Measurements from ENCODE around the gene SNRNP70.
"Not testable (repeated sequence)": the region's sequence is repeated elsewhere in the genome, so short reads cannot be mapped to it uniquely, and the experiment has no call there.

The SNRNP70 gene

GRCh38 chr19:49085020-49085867, at the start of gene SNRNP70:
TSS of gene SNRNP70 (plus strand) at chr19:49085451. CDS start at chr19:49086415, 964 bp downstream.
- Histone ChIP-seq H3K4me1 (ENCODE audit: control insufficient read depth in 5 of 5, insufficient read depth in 5 of 5, low read length in 5 of 5) (peaks cover 0 to 33% (median 24%) of the 10 kb centered on the region in 5 donors), H3K9ac (ENCODE audit: low read length in 5 of 5) (peak within 1 kb of the TSS; percentile 94 to 99 (median 98)), H3K27me3 (ENCODE audit: control insufficient read depth in 5 of 5, insufficient read depth in 4 of 5, low read length in 5 of 5) (no peaks in the 10 kb centered on the region), H3K27ac (ENCODE audit: low read depth, low read length) (peak within 1 kb of the TSS; percentile 88), H3K36me3 (ENCODE audit: control insufficient read depth in 5 of 5, insufficient read depth in 5 of 5, low read length in 5 of 5) (peaks cover 0 to 26% (median 18%) of the 10 kb centered on the region in 5 donors), H3K4me3 (ENCODE audit: low read depth in 1 of 5, low read length in 5 of 5) (peak within 1 kb of the TSS; percentile 91 to 94 (median 93)), H3K9me3 (ENCODE audit: control insufficient read depth in 5 of 5, low read length in 5 of 5) (no peaks in the 10 kb centered on the region)

- H3K9me3 ChIP-seq (ENCODE audit: control insufficient read depth in 5 of 5, low read length in 5 of 5); H3K4me3 ChIP-seq (ENCODE audit: low read depth in 1 of 5, low read length in 5 of 5); H3K27ac ChIP-seq (ENCODE audit: low read depth, low read length); H3K9ac ChIP-seq (ENCODE audit: low read length in 5 of 5); H3K4me1 ChIP-seq (ENCODE audit: control insufficient read depth in 5 of 5, insufficient read depth in 5 of 5, low read length in 5 of 5); H3K27me3 ChIP-seq (ENCODE audit: control insufficient read depth in 5 of 5, insufficient read depth in 4 of 5, low read length in 5 of 5); H3K36me3 ChIP-seq (ENCODE audit: control insufficient read depth in 5 of 5, insufficient read depth in 5 of 5, low read length in 5 of 5): not testable (repeated sequence)
These were observed 48.4 kb upstream of the SNRNP70 start, which contains the start of gene CGB1 for GRCh38 chr19:49036815-49037214. TSS of gene CGB1 (minus strand) at chr19:49036895. CDS start at chr19:49036711, 184 bp downstream.

DNA sequence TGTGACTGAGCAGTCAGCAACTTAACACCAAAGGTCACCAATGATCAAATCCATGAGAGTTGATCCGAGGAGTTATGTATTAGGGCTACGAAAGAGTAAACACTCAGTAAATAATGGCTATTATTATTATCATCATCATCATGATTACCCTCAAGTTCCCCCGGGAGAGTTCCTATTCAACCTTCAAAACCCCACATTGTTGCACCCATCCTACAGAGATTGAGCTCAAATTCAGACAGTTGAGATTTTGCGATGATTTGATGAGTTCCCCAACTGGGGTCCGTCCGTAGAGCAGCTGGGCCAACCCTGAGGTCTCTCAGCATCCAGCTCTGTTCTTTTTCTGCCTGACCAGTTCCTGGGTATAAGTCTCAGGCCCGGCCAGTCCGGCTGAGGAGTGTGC, 47.1 kb upstream of the SNRNP70 start:
- H3K27me3 ChIP-seq (ENCODE audit: control insufficient read depth in 5 of 5, insufficient read depth in 4 of 5, low read length in 5 of 5); H3K9me3 ChIP-seq (ENCODE audit: control insufficient read depth in 5 of 5, low read length in 5 of 5); H3K9ac ChIP-seq (ENCODE audit: low read length in 5 of 5); H3K4me1 ChIP-seq (ENCODE audit: control insufficient read depth in 5 of 5, insufficient read depth in 5 of 5, low read length in 5 of 5); H3K4me3 ChIP-seq (ENCODE audit: low read depth in 1 of 5, low read length in 5 of 5); H3K27ac ChIP-seq (ENCODE audit: low read depth, low read length); H3K36me3 ChIP-seq (ENCODE audit: control insufficient read depth in 5 of 5, insufficient read depth in 5 of 5, low read length in 5 of 5): not testable (repeated sequence)

GRCh38 chr19:49038557-49039276, 46.5 kb upstream of the SNRNP70 start:
- H3K36me3 ChIP-seq (ENCODE audit: control insufficient read depth in 5 of 5, insufficient read depth in 5 of 5, low read length in 5 of 5); H3K4me1 ChIP-seq (ENCODE audit: control insufficient read depth in 5 of 5, insufficient read depth in 5 of 5, low read length in 5 of 5); H3K27ac ChIP-seq (ENCODE audit: low read depth, low read length); H3K4me3 ChIP-seq (ENCODE audit: low read depth in 1 of 5, low read length in 5 of 5); H3K27me3 ChIP-seq (ENCODE audit: control insufficient read depth in 5 of 5, insufficient read depth in 4 of 5, low read length in 5 of 5); H3K9me3 ChIP-seq (ENCODE audit: control insufficient read depth in 5 of 5, low read length in 5 of 5); H3K9ac ChIP-seq (ENCODE audit: low read length in 5 of 5): not testable (repeated sequence)

DNA sequence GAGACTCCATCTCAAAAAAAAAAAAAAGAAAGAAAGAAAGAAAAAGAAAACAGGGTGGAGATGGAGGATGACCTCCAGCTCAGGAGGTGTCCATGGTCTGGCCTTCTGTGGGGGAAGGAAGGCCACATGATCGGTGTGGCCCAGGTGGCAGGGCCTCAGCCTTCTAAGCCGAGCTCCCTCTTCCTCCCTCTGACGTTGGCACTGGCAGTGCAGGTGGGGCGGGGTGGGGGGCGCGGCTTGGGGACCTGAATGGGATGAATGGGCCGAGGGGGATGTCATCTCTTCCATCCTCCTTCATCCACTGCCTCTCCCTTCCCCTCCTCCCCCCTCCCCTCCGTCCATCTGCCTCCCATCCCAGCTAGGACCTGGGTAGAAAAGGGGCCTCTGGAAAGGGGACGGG, 45.5 kb upstream of the SNRNP70 start:
- H3K4me1 ChIP-seq (ENCODE audit: control insufficient read depth in 5 of 5, insufficient read depth in 5 of 5, low read length in 5 of 5); H3K9me3 ChIP-seq (ENCODE audit: control insufficient read depth in 5 of 5, low read length in 5 of 5); H3K27me3 ChIP-seq (ENCODE audit: control insufficient read depth in 5 of 5, insufficient read depth in 4 of 5, low read length in 5 of 5); H3K36me3 ChIP-seq (ENCODE audit: control insufficient read depth in 5 of 5, insufficient read depth in 5 of 5, low read length in 5 of 5); H3K9ac ChIP-seq (ENCODE audit: low read length in 5 of 5); H3K4me3 ChIP-seq (ENCODE audit: low read depth in 1 of 5, low read length in 5 of 5); H3K27ac ChIP-seq (ENCODE audit: low read depth, low read length): not testable (repeated sequence)

- Histone ChIP-seq H3K27me3 (ENCODE audit: control insufficient read depth in 5 of 5, insufficient read depth in 4 of 5, low read length in 5 of 5) (no peaks in the 10 kb centered on the region), H3K27ac (ENCODE audit: low read depth, low read length) (no peak overlapping the region), H3K4me1 (ENCODE audit: control insufficient read depth in 5 of 5, insufficient read depth in 5 of 5, low read length in 5 of 5) (no peaks in the 10 kb centered on the region), H3K9ac (ENCODE audit: low read length in 5 of 5) (no peak overlapping the region), H3K36me3 (ENCODE audit: control insufficient read depth in 5 of 5, insufficient read depth in 5 of 5, low read length in 5 of 5) (no peaks in the 10 kb centered on the region), H3K9me3 (ENCODE audit: control insufficient read depth in 5 of 5, low read length in 5 of 5) (no peaks in the 10 kb centered on the region), H3K4me3 (ENCODE audit: low read depth in 1 of 5, low read length in 5 of 5) (no peak overlapping the region)
These were observed 43.1 kb upstream of the SNRNP70 start for GRCh38 chr19:49042177-49042576.

DNA sequence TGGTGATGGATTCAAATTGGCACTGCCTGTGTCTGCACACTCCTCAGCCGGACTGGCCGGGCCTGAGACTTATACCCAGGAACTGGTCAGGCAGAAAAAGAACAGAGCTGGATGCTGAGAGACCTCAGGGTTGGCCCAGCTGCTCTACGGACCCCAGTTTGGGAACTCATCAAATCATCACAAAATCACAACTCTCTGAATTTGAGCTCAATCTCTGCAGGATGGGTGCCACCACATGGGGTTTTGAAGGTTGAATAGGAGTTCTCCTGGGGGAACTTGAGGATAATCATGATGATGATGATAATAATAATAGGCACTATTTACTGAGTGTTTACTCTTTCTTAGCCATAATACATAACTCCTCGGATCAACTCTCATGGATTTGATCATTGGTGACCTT, 42.6 kb upstream of the SNRNP70 start:
- not testable (repeated sequence) for H3K36me3 ChIP-seq (ENCODE audit: control insufficient read depth in 5 of 5, insufficient read depth in 5 of 5, low read length in 5 of 5); H3K9me3 ChIP-seq (ENCODE audit: control insufficient read depth in 5 of 5, low read length in 5 of 5); H3K27me3 ChIP-seq (ENCODE audit: control insufficient read depth in 5 of 5, insufficient read depth in 4 of 5, low read length in 5 of 5); H3K4me3 ChIP-seq (ENCODE audit: low read depth in 1 of 5, low read length in 5 of 5); H3K9ac ChIP-seq (ENCODE audit: low read length in 5 of 5); H3K4me1 ChIP-seq (ENCODE audit: control insufficient read depth in 5 of 5, insufficient read depth in 5 of 5, low read length in 5 of 5); H3K27ac ChIP-seq (ENCODE audit: low read depth, low read length)

DNA sequence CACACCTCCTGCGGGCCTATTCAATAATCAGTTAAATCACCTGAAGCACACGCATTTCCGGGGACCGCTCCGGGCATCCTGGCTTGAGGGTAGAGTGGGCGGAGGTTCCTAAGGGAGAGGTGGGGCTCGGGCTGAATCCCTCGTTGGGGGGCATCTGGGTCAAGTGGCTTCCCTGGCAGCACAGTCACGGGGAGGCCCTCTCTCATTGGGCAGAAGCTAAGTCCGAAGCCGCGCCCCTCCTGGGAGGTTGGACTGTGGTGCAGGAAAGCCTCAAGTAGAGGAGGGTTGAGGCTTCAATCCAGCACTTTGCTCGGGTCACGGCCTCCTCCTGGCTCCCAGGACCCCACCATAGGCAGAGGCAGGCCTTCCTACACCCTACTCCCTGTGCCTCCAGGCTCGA, 41.7 kb upstream of the SNRNP70 start, which contains the start of gene CGB5:
Gene CGB5 (plus strand): TSS at position 301 of the 400 bp plus-strand sequence. CDS start 362 bp downstream, outside the sequence.
- H3K36me3 ChIP-seq (ENCODE audit: control insufficient read depth in 5 of 5, insufficient read depth in 5 of 5, low read length in 5 of 5); H3K4me3 ChIP-seq (ENCODE audit: low read depth in 1 of 5, low read length in 5 of 5); H3K9ac ChIP-seq (ENCODE audit: low read length in 5 of 5); H3K9me3 ChIP-seq (ENCODE audit: control insufficient read depth in 5 of 5, low read length in 5 of 5); H3K27ac ChIP-seq (ENCODE audit: low read depth, low read length); H3K27me3 ChIP-seq (ENCODE audit: control insufficient read depth in 5 of 5, insufficient read depth in 4 of 5, low read length in 5 of 5); H3K4me1 ChIP-seq (ENCODE audit: control insufficient read depth in 5 of 5, insufficient read depth in 5 of 5, low read length in 5 of 5): not testable (repeated sequence)

- H3K27me3 ChIP-seq (ENCODE audit: control insufficient read depth in 5 of 5, insufficient read depth in 4 of 5, low read length in 5 of 5); H3K27ac ChIP-seq (ENCODE audit: low read depth, low read length); H3K9ac ChIP-seq (ENCODE audit: low read length in 5 of 5); H3K4me3 ChIP-seq (ENCODE audit: low read depth in 1 of 5, low read length in 5 of 5); H3K36me3 ChIP-seq (ENCODE audit: control insufficient read depth in 5 of 5, insufficient read depth in 5 of 5, low read length in 5 of 5); H3K4me1 ChIP-seq (ENCODE audit: control insufficient read depth in 5 of 5, insufficient read depth in 5 of 5, low read length in 5 of 5); H3K9me3 ChIP-seq (ENCODE audit: control insufficient read depth in 5 of 5, low read length in 5 of 5): not testable (repeated sequence)
These were observed 36.2 kb upstream of the SNRNP70 start, which contains the start of gene CGB8 for GRCh38 chr19:49049011-49049410. TSS of gene CGB8 (minus strand) at chr19:49049111. CDS start at chr19:49048739, 372 bp downstream.

GRCh38 chr19:49049834-49050233, 35.4 kb upstream of the SNRNP70 start:
- not testable (repeated sequence) for H3K4me3 ChIP-seq (ENCODE audit: low read depth in 1 of 5, low read length in 5 of 5); H3K9ac ChIP-seq (ENCODE audit: low read length in 5 of 5); H3K36me3 ChIP-seq (ENCODE audit: control insufficient read depth in 5 of 5, insufficient read depth in 5 of 5, low read length in 5 of 5); H3K27ac ChIP-seq (ENCODE audit: low read depth, low read length); H3K27me3 ChIP-seq (ENCODE audit: control insufficient read depth in 5 of 5, insufficient read depth in 4 of 5, low read length in 5 of 5); H3K4me1 ChIP-seq (ENCODE audit: control insufficient read depth in 5 of 5, insufficient read depth in 5 of 5, low read length in 5 of 5); H3K9me3 ChIP-seq (ENCODE audit: control insufficient read depth in 5 of 5, low read length in 5 of 5)
